ENCODE results near the gene MYO7A.
A peak's percentile ranks its signal among the peaks of the same experiment; 100 is the strongest.

Gene MYO7A

DNA sequence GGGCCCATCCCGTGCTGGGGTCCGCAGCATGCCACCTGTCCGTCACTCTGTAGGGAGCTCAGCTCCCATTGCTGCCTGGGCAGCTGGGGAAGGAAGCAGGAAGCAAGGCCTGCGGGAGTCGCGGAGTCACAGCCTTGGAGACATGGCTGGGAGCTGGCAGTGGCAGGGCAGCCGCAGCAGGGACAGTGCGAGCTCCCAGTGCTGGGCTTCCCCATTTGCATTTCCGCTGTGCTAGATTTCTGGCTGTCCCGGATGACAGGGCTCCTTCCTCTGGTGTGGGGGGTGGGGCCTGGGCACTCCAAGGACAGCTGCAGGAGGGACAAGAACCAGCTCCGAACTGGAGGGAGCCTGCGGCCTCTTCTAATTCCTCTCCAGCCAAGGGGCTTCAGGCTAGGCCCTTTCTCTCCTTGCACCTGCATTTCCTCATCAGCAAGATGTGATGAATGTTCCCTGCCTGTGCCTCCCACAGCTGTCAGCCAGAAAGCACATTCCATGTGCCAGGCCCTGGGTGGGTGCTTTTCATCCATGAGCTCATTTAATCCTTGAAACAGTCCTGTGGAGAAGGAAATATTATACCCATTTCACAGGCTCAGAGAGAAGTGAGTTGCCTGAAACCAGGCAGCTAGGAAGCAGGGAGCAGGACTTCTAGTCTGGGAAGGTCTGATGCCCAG is 48.0 kb downstream of the MYO7A start:
- H3K4me3 ChIP-seq (ENCODE audit: low read length) = no peak overlapping the region
- peaks cover 10% of the 10 kb centered on the region for H3K4me1 ChIP-seq (ENCODE audit: control insufficient read depth, low read length)
- no peaks in the 10 kb centered on the region for H3F3A ChIP-seq (ENCODE audit: control insufficient read depth, insufficient read depth)
- H3K4me2 ChIP-seq (ENCODE audit: low read length) = peak overlapping the region; percentile 36
- H3K27ac ChIP-seq (ENCODE audit: low read depth, low read length) = no peak overlapping the region
- no peaks in the 10 kb centered on the region for H4K20me1 ChIP-seq (ENCODE audit: control insufficient read depth, insufficient read depth, low read depth, low read length)
- H3K9me3 ChIP-seq (ENCODE audit: control insufficient read depth, insufficient read depth, low read length) = no peaks in the 10 kb centered on the region
- H3K9me2 ChIP-seq (replicated peaks; ENCODE audit: control insufficient read depth, low read length) = no peaks in the 10 kb centered on the region
- no peaks in the 10 kb centered on the region for H3K27me3 ChIP-seq (ENCODE audit: control insufficient read depth, low read length)
- no peaks in the 10 kb centered on the region for H3K79me2 ChIP-seq (ENCODE audit: control insufficient read depth, low read length)
- no peak for TF ChIP-seq EZH2phosphoT487 (IDR thresholded peaks at IDR 0.05; ENCODE audit: borderline replicate concordance, low read length)
- TF ChIP-seq, protein P1, sequence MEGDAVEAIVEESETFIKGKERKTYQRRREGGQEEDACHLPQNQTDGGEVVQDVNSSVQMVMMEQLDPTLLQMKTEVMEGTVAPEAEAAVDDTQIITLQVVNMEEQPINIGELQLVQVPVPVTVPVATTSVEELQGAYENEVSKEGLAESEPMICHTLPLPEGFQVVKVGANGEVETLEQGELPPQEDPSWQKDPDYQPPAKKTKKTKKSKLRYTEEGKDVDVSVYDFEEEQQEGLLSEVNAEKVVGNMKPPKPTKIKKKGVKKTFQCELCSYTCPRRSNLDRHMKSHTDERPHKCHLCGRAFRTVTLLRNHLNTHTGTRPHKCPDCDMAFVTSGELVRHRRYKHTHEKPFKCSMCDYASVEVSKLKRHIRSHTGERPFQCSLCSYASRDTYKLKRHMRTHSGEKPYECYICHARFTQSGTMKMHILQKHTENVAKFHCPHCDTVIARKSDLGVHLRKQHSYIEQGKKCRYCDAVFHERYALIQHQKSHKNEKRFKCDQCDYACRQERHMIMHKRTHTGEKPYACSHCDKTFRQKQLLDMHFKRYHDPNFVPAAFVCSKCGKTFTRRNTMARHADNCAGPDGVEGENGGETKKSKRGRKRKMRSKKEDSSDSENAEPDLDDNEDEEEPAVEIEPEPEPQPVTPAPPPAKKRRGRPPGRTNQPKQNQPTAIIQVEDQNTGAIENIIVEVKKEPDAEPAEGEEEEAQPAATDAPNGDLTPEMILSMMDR (IDR thresholded peaks at IDR 0.05; ENCODE audit: low read depth, low read length, poor library complexity, severe bottlenecking) = no peak
- no peaks in the 10 kb centered on the region for H3K36me3 ChIP-seq (ENCODE audit: control insufficient read depth, low read length)

DNA sequence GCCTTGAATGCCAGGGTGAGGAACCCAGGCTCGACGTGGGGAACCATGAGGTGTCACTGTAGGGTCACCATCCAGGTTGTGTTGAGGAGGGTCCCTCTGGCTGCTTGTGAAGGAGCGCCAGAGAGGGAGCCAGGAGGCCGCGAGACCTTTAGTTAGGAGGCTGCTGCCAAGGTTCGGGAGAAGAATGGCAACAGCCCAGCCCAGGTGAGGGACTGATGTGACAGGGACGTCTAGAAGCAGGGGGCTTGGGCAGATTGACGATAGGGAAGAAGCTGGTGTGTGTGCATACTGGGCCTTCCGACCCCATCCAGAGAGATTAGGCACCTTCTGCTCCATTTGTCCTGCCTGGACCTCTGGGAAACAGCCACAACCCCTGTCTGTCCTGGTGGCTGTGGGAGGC is 49.0 kb downstream of the MYO7A start:
- H3F3A ChIP-seq (ENCODE audit: control insufficient read depth, insufficient read depth) = no peaks in the 10 kb centered on the region
- H4K20me1 ChIP-seq (ENCODE audit: control insufficient read depth, insufficient read depth, low read depth, low read length) = no peaks in the 10 kb centered on the region
- H3K27ac ChIP-seq (ENCODE audit: low read depth, low read length) = no peak overlapping the region
- peaks cover 10% of the 10 kb centered on the region for H3K4me1 ChIP-seq (ENCODE audit: control insufficient read depth, low read length)
- H3K36me3 ChIP-seq (ENCODE audit: control insufficient read depth, low read length) = no peaks in the 10 kb centered on the region
- H3K27me3 ChIP-seq (ENCODE audit: control insufficient read depth, low read length) = no peaks in the 10 kb centered on the region
- TF ChIP-seq EZH2phosphoT487 (IDR thresholded peaks at IDR 0.05; ENCODE audit: borderline replicate concordance, low read length) = no peak
- TF ChIP-seq, protein P1 (IDR thresholded peaks at IDR 0.05; ENCODE audit: low read depth, low read length, poor library complexity, severe bottlenecking) = no peak
- no peak overlapping the region for H3K4me3 ChIP-seq (ENCODE audit: low read length)
- no peaks in the 10 kb centered on the region for H3K9me3 ChIP-seq (ENCODE audit: control insufficient read depth, insufficient read depth, low read length)
- no peak overlapping the region for H3K4me2 ChIP-seq (ENCODE audit: low read length)
- H3K9me2 ChIP-seq (replicated peaks; ENCODE audit: control insufficient read depth, low read length) = no peaks in the 10 kb centered on the region
- H3K79me2 ChIP-seq (ENCODE audit: control insufficient read depth, low read length) = no peaks in the 10 kb centered on the region

DNA sequence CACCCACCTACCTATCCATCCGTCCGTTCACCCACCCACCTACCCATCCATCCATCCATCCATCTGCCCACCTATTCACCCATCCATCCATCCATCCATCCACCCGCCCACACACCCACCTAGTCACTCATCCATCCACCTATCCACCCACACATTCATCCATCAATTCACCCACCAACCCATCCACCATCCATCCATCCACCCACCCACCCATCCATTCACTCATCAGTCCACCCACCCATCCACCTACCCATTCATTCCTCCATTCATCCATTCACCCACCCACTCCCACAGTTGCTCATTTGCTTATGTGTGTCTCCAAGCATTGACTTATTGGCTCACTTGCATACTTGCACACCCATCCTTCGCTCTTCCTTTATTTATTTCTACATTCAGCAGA is 50.1 kb downstream of the MYO7A start:
- Histone ChIP-seq H3K27me3 (ENCODE audit: control insufficient read depth, low read length) (no peaks in the 10 kb centered on the region), H3K36me3 (ENCODE audit: control insufficient read depth, low read length) (no peaks in the 10 kb centered on the region), H3K4me3 (ENCODE audit: low read length) (no peak overlapping the region), H3K9me2 (replicated peaks; ENCODE audit: control insufficient read depth, low read length) (no peaks in the 10 kb centered on the region), H3F3A (ENCODE audit: control insufficient read depth, insufficient read depth) (no peaks in the 10 kb centered on the region), H4K20me1 (ENCODE audit: control insufficient read depth, insufficient read depth, low read depth, low read length) (no peaks in the 10 kb centered on the region), H3K4me1 (ENCODE audit: control insufficient read depth, low read length) (peaks cover 10% of the 10 kb centered on the region), H3K4me2 (ENCODE audit: low read length) (no peak overlapping the region), H3K9me3 (ENCODE audit: control insufficient read depth, insufficient read depth, low read length) (no peaks in the 10 kb centered on the region), H3K79me2 (ENCODE audit: control insufficient read depth, low read length) (no peaks in the 10 kb centered on the region), H3K27ac (ENCODE audit: low read depth, low read length) (no peak overlapping the region)
- TF ChIP-seq, protein P1 (IDR thresholded peaks at IDR 0.05; ENCODE audit: low read depth, low read length, poor library complexity, severe bottlenecking) = no peak
- TF ChIP-seq EZH2phosphoT487 (IDR thresholded peaks at IDR 0.05; ENCODE audit: borderline replicate concordance, low read length) = no peak
